Ovary (tissue), 3 donors: Measurements from ENCODE around the gene TMEM117.
"Not testable (repeated sequence)": the region's sequence is repeated elsewhere in the genome, so short reads cannot be mapped to it uniquely, and the experiment has no call there.

ENCODE experiments used
- CTCF ChIP-seq, 3 donors: fragments of 450-650 bp in 2 of 3; fragments of 200-600 bp in 1 of 3; IDR thresholded peaks; one replicate each; pipeline versions ENCODE4 v1.5.1 to v1.8.0; 2016 to 2022; ENCODE audit warnings: antibody characterized with exemption in 3 of 3, mild to moderate bottlenecking in 1 of 3
- POLR2A ChIP-seq: fragments of 450-650 bp; IDR thresholded peaks from one replicate; pipeline ENCODE4 v1.6.1; 2017; ENCODE audit warnings: antibody characterized with exemption, mild to moderate bottlenecking, moderate library complexity
- donor health status: DM: no; HTN: no; CAD: no.

GRCh38 chr12:43871258-43871657 is 35.4 kb downstream of the TMEM117 start:
- not testable (repeated sequence) for TF ChIP-seq CTCF (IDR thresholded peaks at IDR 0.05); POLR2A
